NCI-H128 (cell line): Measurements from ENCODE around the gene GARIN3.
"Not testable (repeated sequence)": the region's sequence is repeated elsewhere in the genome, so short reads cannot be mapped to it uniquely, and the experiment has no call there.

Experiments
- DNase-seq: peaks from one replicate; lab custom pipeline; 2025; ENCODE audit not compliant: unreplicated experiment; lab: John Stamatoyannopoulos, UW

The GARIN3 gene

DNA sequence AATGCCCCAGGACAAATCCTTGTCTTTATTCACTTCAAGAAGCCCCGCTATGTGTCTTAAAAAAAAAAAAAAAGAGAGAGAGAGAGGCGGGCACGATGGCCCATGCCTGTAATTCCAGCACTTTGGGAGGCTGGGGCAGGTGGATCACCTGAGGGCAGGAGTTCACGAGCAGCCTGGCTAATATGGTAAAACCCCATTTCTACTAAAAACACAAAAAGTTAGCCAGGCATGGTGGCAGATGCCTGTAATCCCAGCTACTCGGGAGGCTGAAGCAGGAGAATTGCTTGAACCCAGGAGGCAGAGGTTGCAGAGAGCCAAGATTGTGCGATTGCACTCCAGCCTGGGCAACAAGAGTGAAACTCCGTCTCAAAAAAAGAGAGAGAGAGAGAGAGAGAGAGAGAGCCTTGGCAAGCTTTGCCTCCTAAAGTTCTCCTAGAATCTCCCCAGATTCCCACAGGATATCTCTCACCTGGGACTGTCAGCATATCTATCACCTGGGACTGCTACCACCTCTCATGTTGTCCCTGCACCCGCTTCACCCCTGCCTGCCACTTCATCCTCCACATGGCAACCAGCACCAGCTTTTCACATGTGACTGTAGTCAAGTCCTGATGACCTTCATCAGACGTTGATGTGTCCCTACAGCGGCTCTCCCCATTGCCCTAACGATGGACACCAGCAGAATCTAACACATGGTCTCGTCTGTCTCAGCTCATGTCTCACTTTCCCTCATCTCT is 20.4 kb upstream of the GARIN3 start:
- no peak for DNase-seq

DNA sequence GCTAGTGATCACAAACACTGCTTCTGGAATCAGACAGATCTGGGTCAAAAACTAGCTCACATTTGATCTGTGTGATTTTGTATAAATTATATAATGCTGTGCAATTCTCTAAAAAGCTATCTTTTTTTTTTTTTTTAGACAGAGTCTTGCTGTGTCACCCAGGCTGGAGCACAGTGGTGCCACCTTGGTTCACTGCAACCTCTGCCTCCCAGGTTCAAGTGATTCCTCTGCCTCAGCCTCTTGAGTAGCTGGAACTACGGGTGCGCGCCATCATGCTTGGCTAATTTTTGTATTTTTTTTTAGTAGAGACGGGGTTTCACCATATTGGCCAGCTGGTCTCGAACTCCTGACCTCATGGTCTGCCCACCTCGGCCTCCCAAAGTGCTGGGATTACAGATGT is 19.1 kb upstream of the GARIN3 start:
- not testable (repeated sequence) for DNase-seq

DNA sequence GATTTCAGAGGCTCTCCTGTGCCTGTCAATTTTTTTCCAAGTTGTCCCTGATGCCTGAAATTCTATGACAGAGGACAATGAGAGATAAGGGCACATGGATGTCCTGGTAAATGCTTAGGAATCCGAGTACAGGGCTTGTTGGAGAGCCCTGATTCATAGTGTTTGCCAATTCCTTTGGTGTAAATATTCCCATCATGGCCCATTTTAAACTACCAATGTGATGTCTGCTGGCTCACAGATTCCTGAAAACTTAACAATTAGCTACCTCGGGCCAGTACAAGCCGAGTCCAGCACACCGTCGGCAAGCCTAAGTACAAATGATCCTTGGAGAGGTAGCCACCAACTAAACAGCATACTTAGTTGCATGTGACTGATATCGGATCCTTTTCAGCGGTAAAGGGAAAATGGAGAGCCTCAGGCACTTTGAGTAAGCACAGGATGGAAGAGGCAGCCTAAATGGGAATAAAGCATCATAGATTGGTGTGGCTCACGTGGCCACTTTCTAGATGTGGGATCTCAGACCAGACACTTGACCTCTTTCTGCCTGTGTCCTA is 18.1 kb upstream of the GARIN3 start:
- DNase-seq, result no peak

DNA sequence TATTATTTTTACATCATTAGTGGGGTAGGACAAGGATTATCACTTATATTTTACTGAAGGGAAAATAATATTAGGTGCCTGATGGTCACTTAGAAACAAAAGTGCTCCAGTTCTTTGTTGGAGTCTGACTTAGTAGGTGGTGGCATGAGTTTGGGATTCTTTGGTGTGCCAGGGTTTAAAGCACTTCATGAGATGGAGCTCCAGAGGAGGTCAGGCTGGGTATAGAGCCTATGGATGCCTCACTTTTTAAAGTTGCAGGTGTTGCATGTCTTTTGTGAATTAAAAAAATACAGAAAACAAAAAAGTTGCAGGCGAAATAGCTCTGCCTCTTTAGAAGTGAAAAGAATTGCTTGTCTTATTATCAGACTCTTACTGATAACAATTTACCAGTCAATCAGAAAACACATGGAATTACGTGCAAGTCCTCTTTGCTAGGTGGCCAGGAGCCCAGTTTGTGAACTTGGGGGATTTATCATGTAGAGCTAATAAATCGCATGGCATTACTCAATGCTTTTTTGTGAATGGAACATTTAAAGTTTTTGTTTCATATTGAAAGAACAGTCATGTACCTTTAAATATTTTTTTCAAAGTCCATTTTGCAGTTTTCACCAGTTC is 16.2 kb upstream of the GARIN3 start:
- no peak for DNase-seq

DNA sequence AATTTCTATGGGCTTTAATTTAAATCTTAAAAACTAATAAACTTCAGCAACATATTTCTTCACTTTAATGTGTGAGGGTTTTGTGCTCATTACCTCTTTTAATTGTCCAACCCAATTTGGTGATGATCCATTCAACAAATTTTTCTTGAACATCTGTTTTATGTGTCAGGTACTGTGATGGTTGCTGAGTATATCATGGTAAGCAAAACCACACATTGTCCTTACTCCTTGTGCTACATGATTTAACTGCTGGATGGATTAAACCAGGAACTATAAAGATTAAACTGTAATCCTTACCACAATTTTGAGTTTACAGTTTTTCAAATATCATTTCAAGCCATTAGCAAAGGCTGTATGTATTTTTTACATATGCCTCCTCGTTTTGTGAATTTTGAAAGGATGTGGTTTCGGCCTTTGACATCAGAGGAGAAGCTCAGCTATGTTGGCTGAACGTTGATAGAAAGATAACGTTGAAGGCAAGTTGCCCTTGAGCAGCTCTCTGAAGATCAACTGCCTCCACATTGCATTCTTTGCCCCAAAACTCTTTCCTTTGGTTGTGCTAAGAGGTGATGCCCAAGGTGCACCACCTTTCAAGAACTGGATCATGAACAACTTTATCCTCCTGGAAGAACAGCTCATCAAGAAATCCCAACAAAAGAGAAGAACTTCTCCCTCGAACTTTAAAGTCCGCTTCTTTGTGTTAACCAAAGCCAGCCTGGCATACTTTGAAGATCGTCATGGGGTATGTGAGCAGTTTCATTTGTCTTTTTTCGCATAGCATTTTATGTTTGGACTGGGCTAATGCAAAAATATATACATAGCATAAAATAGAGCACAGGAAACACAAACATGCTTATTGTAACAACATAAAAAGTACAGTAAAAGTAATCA is 14.6 kb upstream of the GARIN3 start, which contains the start of gene ITK:
Gene ITK (plus strand): TSS at position 467 of the 891 bp plus-strand sequence. CDS start 138 bp downstream, at position 605.
- no peak for DNase-seq

DNA sequence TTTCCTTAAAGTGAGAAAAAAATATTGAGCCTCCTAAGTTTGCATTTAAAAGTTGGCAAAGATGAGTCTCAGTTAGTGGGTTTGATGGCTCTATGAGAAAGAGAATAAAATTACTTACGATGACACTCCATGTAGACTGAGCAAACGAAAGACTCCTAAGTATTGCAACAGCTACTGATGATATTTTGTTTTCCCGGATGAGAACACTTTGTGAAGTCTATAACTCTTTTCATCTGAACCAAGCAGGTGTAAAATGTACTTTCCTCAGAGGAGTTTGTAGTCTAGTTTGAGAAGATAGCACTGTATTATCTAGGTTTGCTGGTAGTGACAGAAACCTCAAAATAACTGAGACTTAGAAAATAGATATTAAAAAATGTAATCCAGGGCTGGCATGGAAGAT is 12.9 kb upstream of the GARIN3 start:
- DNase-seq, result no peak

DNA sequence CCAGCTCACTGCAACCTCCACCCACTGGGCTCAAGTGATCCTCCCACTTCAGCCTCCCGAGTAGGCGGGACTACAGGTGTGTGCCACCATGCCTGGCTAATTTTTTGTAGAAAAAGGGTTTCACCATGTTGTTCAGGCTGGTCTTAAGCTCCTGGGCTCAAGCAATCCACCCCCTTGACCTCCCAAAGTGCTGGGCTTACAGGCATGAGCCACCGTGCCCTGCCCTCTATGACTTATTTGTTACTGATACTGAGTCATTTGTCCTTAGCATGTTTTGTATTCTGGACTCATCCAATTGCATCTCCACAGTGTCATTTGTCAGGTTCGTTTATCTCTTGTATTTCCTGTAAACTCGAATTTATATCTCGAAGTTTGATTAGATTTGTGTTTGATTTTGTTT is 11.9 kb upstream of the GARIN3 start:
- no peak for DNase-seq

DNA sequence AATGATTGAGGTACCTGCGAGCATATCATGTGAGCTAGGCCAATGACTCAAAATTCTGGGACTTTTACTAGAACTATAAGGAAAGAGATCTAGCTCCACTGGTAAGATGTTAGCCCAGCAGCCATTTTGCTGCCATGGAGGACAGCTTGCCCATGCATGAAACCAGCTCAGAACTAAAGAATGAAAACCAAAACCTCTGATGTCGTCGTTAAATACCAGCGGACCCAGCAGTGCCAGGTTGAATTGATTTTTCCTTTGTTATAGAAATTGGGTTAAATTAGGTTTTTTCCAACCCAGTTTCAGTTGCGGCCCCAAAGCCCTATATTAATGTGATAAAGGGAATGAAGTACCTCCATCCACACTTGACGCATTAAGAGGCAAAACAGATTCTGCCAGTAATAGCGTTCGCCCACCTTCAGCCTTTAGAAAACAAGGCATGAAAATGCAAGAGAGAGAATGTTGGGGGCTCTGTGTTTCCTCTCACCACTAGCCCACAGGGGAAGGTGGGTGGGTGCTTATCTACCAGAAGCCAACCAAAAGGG is 9.1 kb upstream of the GARIN3 start:
- DNase-seq, result no peak

DNA sequence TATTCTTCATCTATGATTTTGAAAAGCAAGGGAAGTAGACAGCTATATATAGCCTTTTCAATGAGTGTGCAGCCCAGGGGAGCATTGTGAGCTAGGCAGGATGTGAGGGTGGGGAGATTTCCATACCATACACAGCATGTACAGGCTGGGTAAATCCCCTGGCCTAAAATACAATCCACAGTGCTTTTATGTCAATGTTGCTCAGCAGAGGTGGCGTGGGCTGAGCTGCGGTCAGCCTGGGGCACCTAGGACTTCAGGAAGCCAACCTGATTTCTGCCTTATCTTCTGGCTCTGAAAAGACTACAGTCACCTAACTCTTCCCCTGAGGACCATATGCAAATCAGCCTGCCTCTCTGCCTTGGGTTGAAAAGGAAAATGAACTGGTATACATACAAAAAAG is 6.3 kb upstream of the GARIN3 start:
- no peak for DNase-seq

DNA sequence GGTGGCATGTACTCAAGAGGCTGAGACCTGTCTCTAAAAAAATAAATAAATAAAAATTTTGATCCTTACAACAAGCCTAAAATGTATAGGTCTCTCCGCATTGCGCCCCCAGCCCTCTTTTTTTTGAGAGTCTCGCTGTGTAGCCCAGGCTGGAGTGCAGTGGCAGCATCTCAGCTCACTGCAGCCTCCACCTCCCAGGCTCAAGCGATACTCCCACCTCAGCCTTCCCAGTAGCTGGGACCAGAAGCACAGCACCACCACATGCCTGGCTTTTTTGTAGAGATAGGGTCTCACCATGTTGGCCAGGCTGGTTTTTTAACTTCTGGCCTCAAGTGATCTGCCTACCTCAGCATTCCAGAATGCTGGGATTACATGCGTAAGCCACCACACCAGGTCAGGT is 2.2 kb upstream of the GARIN3 start:
- no peak for DNase-seq

DNA sequence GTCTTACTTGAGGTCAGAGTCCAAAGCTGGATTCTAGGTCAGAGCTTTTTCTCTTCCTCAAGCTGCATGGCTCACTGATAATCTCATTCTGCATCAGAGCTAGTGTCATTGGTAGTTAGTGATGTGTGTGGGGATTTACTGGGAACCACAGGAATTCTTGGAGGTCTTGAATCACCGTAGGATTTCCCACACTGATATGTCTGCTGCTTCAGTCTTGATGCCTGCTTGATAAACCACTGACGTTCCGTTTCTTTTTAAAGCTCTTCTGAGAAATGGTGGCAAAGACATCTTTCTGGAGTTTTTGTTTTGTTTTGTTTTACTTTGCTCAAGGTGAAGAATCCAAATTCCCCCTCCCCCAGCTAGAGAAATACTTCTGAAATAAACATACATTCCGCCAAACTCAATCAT is 1.2 kb upstream of the GARIN3 start:
- no peak for DNase-seq

DNA sequence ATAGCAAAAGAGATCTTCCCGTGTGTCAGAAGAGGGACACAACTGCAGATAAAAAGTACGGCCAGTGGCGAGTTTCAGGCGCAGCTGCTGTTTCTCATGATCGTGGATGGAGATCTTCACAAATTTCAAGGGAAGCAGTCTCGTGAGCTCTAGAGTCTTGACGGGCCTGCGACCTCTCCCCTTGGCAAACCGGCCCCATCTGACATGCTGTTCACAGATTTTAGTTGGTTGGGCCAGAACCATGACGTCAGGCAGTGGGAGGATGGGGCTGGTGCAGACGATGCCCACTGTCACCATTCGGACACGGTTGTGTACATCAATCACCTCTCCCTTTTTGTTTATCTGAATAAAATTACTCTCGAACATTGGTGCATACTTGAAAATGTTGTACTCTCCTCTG is 396 bp downstream of the GARIN3 start:
- DNase-seq, result no peak

DNA sequence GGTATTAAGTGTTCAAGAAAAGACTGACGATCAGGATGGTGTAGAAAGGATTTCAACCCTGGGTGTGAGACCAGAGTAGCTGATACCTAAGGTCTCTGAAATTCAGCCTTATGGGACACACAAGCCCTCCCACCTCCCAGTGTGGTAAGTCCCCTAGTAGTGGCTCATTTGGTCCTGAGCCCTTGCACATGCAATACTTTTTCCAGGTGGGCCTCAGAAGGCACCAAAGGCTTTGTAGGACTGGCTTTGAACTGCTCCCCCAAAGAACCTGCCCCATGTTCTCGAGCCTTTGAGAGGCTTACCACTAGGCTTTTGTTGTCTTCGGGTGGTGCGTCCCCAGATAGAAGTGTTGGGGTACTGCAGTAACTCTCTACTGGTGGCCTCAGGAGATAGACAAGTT is 803 bp downstream of the GARIN3 start:
- DNase-seq, result no peak

DNA sequence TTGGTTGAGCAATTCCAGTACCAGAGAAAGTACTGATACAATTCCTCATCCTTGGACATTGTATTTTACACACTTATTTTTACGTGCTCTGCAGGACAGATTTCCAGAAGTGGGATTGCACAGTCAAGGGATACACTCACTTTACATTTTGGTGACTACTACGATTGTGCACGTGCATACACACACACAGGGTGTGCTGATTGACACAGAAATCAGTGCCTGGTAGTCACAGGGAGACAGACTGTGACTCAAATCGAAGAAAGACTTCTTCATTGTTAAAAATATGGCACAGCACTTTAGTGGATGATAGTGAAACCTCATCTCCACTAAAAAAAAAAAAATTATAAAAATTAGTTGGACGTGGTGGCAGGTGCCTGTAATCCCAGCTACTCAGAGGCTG is 1.5 kb downstream of the GARIN3 start:
- no peak for DNase-seq

DNA sequence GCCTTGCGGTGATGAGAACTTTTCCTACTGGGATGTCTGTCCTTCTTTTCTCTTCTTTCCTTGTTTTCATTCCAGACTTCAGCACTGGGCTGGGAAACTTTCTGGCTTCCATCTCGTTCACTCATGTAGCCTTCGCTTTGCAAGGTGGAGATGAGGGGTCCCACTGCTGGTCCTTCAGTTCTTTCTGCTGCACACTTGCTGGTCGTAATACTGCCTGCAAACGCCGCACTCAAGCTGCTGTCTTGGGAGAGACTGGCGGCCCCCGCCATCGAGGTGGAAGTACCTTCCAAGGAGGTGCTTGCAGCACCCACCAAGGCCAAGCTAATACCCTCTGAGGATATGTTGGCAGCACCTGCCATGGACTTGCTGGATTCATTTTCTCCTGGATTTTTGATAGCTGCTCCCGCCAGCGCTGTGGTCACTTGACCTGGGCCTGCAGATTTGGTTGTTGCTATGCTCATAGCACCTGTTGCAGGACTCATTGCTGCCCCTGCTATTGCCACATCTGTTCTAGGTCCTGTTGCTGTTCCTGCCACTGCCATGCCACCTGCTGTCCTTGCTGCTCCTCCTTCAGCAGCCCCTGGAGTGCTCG is 3.0 kb downstream of the GARIN3 start:
- DNase-seq, result no peak

DNA sequence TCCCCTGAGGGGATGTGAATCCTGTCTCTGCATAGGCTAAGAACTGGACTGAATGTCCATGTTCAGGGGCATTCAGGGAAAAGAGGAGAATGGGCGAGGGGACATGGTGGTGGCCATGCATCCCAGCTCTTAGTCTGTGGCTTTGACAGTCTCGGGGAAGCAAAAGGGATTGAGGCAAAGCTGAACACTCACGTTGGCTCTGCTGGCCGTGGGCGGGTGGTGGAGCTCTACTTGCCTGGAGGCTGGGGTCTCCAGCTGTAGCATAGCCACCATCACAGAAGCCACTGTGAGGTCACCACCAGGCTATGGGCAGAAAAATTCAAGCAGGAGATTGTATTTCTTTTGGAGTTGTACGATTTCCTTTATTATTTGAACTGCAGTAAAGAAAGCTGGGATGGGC is 4.1 kb downstream of the GARIN3 start:
- DNase-seq, result no peak

DNA sequence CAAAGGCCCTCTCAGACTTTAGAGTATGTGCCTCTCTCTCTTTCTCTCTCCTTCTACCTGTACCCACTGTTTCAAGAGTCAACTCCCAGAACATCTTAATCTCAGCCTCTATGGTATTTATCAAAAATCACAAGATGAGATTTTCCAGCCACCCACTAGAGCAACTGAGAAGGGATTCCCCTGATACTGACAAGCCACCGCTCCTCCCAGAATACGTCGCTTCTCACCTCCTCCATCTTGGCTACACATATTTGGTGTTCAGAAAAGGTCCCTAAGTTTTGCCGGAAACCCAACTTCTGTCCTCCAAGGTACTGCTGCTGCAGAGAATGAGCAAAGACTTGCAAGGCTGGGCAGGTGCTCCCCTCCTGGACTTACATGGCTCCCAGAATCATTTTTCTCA is 6.1 kb downstream of the GARIN3 start:
- no peak for DNase-seq

DNA sequence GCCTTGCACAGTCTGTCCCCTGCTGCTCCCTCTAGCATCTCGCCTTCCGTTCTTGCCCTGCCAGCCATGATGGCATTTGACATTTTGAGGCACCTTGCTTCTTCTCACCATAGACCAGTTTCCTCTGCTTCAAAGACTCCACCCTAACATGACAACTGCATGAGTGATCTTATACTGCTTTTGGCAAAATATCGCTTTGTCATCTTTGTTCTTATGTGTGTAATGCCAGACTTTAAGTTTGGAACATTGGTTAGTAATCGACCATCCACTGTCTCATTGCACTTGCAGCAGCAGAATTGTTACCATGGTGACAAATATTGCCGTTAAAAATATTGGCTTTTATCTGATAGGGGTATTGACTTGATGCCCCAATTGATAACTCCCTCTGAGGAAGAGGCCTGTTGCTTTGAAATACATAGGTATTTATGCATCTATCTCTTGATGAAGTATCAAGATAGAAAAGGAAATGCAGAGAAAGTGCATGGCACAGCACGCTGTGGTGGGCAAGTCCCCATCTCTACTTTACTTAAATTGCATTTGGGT is 6.8 kb downstream of the GARIN3 start:
- no peak for DNase-seq

DNA sequence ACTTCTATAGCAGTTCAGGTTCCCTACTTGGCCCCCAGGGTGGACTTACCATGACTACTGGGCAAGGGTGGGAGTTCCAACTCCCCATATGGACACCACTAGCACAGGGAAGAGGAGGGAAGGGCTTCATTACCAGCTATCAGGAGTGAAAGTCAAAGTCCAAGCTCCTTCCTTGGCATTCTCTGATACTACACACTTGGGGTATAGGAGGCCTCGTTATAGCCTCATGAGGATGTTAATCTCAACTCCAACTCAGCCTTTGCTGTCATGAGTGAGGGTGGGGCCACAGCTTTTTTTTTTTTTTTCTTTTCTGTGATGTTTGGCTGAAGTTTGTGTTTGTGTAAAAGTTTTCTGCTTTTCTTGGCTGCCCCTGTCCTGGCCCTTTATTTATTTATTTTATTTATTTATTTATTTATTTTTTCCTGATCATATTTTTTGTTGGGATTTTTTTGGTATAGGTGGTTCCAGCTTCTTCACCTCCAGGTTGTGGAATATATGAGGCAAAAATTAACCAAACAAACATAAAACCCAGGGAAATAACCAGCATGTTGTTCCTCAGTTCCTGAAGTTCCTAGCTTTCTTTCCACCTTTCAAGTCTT is 8.7 kb downstream of the GARIN3 start:
- no peak for DNase-seq

DNA sequence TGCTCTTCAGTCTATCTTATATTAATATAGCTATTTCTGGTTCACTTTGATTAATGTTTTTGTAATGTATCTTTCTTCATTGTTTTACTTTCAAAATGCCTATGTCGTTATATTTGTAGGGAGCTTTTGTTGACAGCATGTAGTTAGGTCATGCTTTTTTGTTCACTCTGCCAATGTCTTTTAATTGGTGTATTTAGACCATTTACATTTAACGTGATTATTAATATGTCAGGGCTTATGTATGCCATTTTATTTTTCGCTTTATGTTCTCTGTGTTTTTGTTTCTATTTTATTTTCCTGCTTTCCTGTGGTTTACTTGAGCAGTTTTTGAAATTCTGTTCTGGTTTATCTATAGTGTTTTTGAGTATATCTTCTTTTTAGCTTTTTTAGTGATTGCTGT is 10.8 kb downstream of the GARIN3 start:
- no peak for DNase-seq
